Neural cell (in vitro differentiated cells): ENCODE data around the gene SIVA1.

ENCODE experiments used
- CTCF ChIP-seq: fragments of 450-650 bp; IDR thresholded peaks from 2 replicates; pipeline ENCODE4 v1.5.1; 2014; ENCODE audit warnings: antibody characterized with exemption, mild to moderate bottlenecking, moderate library complexity; ENCODE audit not compliant: poor library complexity, severe bottlenecking
- EP300 ChIP-seq: fragments of 450-650 bp; conservative IDR thresholded peaks from 2 replicates; pipeline ENCODE4 v1.6.1; 2014; ENCODE audit warnings: antibody characterized with exemption, mild to moderate bottlenecking, moderate library complexity; ENCODE audit not compliant: poor library complexity, severe bottlenecking
- EZH2 ChIP-seq: fragments of 200-600, 300-800 bp; shearing (Covaris generic), sonication (generic); IDR thresholded peaks from 2 replicates; pipeline ENCODE4 v1.6.1; 2014; ENCODE audit warnings: antibody characterized with exemption, low read length, borderline replicate concordance, mild to moderate bottlenecking; ENCODE audit not compliant: insufficient read depth, poor library complexity, severe bottlenecking

GRCh38 chr14:104766256-104766862 is 13.4 kb downstream of the SIVA1 start:
- TF ChIP-seq CTCF = no peak
- no peak for TF ChIP-seq EP300
- TF ChIP-seq EZH2 = no peak
